ENCODE measurements around the gene F10.
"Not testable (repeated sequence)": the region's sequence is repeated elsewhere in the genome, so short reads cannot be mapped to it uniquely, and the experiment has no call there.

The F10 gene

GRCh38 chr13:113151745-113152690 is 29.4 kb downstream of the F10 start:
- DNase-seq (ENCODE audit: low read depth, low spot score): no peak

- DNase-seq (ENCODE audit: low read depth, low spot score): no peak
Observed at GRCh38 chr13:113152691-113152983, 30.0 kb downstream of the F10 start.

- DNase-seq (ENCODE audit: low read depth, low spot score): no peak
Observed at GRCh38 chr13:113152984-113153809, 30.6 kb downstream of the F10 start.

DNA sequence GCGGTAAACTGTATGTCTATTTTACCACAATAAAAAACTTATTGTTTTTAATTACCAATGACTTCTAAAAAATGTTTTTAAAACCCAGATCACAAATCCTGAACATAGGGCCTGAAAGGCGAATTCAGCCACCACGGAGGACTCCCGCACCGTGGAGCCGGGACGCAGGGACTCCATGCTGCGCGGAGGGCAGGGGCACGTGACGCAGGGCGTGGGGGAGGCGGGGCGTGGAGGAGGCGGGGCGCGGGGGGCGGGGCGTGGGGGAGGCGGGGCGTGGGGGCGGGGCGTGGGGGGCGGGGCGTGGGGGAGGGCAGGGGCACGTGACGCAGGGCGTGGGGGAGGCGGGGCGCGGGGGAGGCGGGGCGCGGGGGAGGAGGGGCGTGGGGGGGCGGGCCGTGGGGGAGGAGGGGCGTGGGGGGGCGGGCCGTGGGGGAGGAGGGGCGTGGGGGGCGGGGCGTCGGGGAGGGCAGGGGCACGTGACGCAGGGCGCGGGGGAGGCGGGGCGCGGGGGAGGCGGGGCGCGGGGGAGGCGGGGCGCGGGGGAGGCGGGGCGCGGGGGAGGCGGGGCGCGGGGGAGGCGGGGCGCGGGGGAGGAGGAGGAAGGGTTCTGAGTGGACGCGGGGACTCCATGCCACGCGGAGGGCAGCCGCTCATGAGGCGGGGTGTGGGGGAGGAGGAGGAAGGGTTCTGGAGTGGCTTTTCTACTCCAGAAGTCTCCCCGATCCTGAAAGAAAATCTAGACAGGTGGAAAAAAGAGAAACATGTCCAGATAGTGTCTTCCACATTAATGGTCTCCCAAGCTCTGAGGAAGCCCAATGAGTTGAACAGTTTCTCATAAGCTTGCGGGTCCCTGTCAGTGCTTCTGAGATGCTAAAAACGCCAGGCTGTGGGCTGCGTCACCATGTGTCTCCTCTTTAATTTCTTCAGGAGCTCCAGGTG is 31.5 kb downstream of the F10 start:
- DNase-seq (ENCODE audit: low read depth, low spot score): no peak

GRCh38 chr13:113155201-113155600 is 32.6 kb downstream of the F10 start:
- no peak for DNase-seq (ENCODE audit: low read depth, low spot score)

DNA sequence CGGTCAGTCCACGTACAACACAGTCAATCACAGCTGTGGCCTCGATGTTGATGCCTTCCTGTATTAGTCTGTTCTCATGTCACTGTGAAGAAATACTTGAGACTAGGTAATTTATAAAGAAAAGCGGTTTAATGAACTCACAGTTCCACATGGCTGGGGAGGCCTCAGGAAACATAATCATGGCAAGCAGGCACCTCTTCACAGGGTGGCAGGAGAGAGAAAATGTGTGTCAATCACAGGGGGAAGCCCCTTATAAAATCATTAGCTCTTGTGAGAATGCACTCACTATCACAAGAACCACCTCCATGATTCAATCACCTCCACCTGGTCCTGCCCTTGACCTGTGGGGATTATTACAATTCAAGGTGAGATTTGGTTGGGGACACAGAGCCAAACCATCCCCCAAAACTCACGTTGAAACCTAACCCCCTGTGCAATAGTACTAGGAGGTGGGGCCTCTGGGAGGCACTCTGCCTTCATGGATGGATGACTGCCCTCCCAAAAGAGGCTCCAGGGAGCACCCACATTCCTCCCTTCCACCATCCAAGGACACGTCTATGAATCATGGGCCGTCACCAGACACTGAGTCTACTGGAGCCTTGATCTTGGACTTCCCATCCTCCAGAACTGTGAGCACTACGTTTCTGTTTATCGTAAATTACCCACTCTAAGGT is 33.5 kb downstream of the F10 start:
- DNase-seq (ENCODE audit: low read depth, low spot score): no peak

DNA sequence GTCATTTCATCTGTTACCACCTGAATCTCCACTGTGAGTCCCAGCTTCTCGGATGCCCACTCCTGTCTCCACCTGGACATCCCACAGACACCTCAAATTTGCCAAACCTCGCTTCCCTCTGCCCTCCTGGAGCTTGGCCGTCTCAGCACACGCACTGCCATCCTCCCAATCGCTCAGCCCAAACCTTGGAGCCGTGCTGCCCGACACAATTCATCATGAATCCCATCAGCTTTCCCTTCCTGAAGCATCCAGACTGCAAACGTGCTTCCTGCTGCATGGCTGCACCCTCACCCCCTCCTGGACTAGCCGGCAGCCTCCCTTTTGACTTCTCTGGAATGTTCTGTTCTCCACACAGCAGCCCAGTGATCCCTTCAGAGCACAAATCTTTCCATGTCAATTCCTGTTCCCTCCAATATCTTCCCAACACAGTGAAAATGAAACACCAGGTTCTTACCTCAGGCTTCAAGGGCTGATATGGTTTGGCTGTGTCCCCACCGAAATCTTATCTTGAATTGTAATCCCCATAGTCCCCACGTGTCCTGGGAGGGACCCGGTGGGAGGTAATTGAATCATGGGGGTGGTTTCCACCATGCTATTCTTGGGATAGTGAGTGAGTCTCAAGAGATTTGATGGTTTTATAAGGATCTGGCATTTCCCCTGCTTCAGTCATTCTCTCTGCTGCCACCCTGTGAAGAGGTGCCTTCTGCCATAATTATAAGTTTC is 34.8 kb downstream of the F10 start:
- no peak for DNase-seq (ENCODE audit: low read depth, low spot score)

DNA sequence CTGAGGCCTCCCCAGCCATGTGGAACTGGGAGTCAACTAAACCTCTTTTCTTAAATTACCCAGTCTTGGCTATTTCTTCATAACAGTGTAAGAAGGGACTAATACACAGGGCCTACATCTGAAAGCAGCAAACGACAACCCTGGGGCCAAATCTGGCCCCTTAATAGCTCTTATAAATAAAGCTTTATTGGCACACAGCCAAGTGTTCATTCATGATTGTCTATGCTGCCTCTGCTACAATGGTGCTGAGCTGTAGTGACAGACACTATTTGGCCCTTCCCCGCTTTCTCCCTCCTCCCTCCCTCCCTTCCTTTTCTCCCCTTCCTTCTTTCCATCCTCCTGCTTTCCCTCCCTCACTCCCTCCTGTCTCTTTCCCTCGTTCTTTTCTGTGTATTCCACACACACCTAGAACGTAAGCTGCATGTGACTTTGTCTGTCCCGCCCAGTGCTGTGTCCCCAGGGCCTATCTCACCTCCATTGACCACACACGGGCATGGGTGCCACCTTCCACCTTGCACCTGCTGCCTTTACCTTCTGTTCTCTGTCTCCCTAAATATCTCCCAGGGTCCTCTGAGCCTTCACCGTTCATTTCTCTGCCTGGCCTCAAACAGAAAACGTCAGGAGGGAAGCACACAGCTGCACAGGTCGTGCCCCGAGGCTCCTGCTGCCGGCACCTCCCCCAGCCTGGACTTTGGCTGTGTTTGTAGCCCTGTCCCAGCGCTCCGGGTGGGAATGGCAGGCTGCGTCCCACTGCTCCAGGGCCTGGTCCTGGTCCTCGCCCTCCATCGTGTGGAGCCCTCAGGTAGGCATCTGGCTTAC is 35.5 kb downstream of the F10 start, which contains the start of gene PROZ:
Gene PROZ, plus strand, starts transcription at position 720 of the 819 bp plus-strand sequence. Its CDS starts 13 bp downstream, at position 733.
- no peak for DNase-seq (ENCODE audit: low read depth, low spot score)

GRCh38 chr13:113158946-113159345 is 36.3 kb downstream of the F10 start:
- no peak for DNase-seq (ENCODE audit: low read depth, low spot score)

- no peak for DNase-seq (ENCODE audit: low read depth, low spot score)
Observed at GRCh38 chr13:113159701-113160100, 37.1 kb downstream of the F10 start.

GRCh38 chr13:113160983-113161382 is 38.4 kb downstream of the F10 start:
- DNase-seq (ENCODE audit: low read depth, low spot score): no peak

- no peak for DNase-seq (ENCODE audit: low read depth, low spot score)
Observed at GRCh38 chr13:113161433-113161832, 38.8 kb downstream of the F10 start.

DNA sequence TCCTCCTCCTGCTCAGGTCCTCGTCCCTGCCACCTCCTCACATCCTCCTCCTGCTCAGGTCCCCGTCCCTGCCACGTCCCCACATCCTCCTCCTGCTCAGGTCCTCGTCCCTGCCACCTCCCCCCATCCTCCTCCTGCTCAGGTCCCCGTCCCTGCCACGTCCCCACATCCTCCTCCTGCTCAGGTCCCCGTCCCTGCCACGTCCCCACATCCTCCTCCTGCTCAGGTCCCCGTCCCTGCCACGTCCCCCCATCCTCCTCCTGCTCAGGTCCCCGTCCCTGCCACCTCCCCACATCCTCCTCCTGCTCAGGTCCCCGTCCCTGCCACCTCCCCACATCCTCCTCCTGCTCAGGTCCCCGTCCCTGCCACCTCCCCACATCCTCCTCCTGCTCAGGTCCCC is 39.4 kb downstream of the F10 start:
- DNase-seq (ENCODE audit: low read depth, low spot score): not testable (repeated sequence)

- DNase-seq (ENCODE audit: low read depth, low spot score): no peak
Observed at GRCh38 chr13:113162783-113163685, 40.4 kb downstream of the F10 start.

DNA sequence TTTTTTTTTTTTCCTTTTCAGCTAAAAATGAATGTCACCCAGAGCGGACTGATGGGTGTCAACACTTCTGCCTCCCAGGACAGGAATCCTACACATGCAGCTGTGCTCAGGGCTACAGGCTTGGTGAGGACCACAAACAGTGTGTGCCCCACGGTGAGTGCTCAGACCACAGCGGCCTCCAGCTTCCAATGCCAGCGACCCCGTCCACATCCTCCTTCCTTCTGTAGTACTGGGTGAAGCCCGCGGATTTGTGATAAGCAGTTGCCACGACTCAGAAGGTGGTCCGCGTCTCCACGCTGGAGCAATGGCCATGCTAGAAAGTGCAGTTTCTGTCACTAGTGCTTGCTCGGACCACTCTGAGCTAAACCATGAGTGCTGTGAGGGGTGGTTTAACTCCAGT is 41.9 kb downstream of the F10 start:
- no peak for DNase-seq (ENCODE audit: low read depth, low spot score)

DNA sequence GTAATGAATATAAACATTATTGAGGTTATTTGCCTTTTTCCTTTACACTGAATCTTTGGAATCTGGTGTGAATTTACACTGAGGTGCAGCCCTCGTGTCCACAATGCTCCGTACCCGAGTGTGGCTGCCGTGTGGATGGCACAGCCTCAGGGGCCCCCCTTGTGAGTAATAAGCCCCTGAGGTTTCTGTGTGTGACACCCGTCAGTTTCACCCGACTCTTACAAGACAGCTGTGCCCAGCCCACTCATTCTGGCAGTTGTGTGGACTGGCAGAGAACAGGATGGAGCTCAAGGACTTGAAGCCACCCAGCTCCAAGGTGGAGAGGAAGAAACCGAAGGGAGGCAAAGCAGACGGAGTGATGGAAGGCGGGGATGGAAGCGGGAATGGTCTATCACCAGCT is 43.7 kb downstream of the F10 start:
- no peak for DNase-seq (ENCODE audit: low read depth, low spot score)

DNA sequence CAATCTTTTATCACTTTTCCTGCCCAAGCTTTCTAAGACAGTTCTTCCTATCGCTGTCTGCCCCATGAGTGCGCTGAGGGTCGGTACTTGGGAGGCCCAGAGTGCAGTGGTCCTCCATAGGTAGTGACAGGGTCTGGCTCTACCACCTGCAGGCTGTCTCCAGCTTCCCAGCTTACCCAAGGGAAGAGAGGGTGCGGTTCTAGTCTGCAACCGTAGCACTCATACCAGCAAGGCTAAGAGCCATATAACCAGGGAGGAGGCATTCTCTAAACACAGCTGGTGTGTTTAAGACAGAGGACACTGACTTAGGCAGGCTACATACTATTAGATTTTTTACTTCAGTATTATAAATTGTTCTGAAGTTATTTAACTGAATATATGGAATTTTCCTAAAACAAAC is 44.1 kb downstream of the F10 start:
- no peak for DNase-seq (ENCODE audit: low read depth, low spot score)

DNA sequence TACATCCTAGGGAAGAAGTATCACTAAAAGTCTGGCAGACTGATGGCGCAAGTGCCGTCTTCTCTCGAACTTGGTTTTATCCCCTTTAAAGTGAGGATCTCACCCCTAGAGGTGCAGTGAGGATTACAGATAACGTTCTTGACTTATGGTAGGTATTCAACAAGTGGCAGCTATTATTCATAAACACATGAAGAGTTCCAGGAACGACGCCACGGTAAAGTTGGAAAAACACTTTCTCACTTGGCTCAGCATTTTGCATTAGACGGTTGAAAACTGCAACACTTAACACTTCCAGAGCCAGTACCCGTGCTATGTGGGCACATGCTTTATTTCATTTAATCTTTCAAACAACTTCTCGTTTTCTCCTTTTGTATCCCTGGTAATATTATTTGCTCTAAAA is 44.6 kb downstream of the F10 start:
- DNase-seq (ENCODE audit: low read depth, low spot score): no peak
